MCF 10A (cell line): Measurements from ENCODE around the gene IL21R. TPM values are rescaled to one million over a fixed set of nuclear protein-coding genes. Genes with fewer than 3 reads are reported as not detected.

Source experiments
- BruUV-seq: library from RNA; stranded (reverse); fragments of 400-500 nt; replicated peaks from 2 replicates; lab custom pipeline; 2021; lab: Mats Ljungman, UMichigan
- CTCF ChIA-PET: fragments of 300-600 bp; sonication (Branson Sonifier 250); formaldehyde crosslinking; extraction: SDS; loops from one replicate; lab custom pipeline; 2021; ENCODE audit warnings: antibody characterized with exemption, inconsistent platforms; lab: Yijun Ruan, JAX
- POLR2A ChIA-PET: fragments of 300-600, 350-650 bp; sonication (Branson Sonifier 250); formaldehyde crosslinking; extraction: SDS; loops from one replicate; lab custom pipeline; 2020; ENCODE audit warnings: antibody characterized with exemption, inconsistent platforms; lab: Yijun Ruan, JAX
- DNase-seq: peaks from one replicate; pipeline ENCODE4 v3.0.0-alpha.2; 2018; ENCODE audit not compliant: unreplicated experiment
- H3K27ac Mint-ChIP-seq: one replicate; pipeline ENCODE4 v1.8.0; 2022; ENCODE audit warnings: mild to moderate bottlenecking, low read depth, mixed read lengths; ENCODE audit not compliant: unreplicated experiment
- H3K27me3 Mint-ChIP-seq: one replicate; pipeline ENCODE4 v1.8.0; 2022; ENCODE audit warnings: mixed read lengths; ENCODE audit not compliant: insufficient read depth, unreplicated experiment
- H3K36me3 Mint-ChIP-seq: one replicate; pipeline ENCODE4 v1.8.0; 2022; ENCODE audit warnings: mild to moderate bottlenecking, moderate library complexity, mixed read lengths; ENCODE audit not compliant: insufficient read depth, unreplicated experiment
- H3K4me1 Mint-ChIP-seq: one replicate; pipeline ENCODE4 v1.8.0; 2022; ENCODE audit warnings: mixed read lengths; ENCODE audit not compliant: insufficient read depth, unreplicated experiment
- H3K4me3 Mint-ChIP-seq: one replicate; pipeline ENCODE4 v1.8.0; 2022; ENCODE audit warnings: mild to moderate bottlenecking, moderate library complexity, mixed read lengths; ENCODE audit not compliant: unreplicated experiment
- H3K9me3 Mint-ChIP-seq: one replicate; pipeline ENCODE4 v1.8.0; 2022; ENCODE audit warnings: mixed read lengths; ENCODE audit not compliant: unreplicated experiment
- intact Hi-C: fragments of 100-400 bp; cut with micrococcal nuclease; formaldehyde crosslinking; loops from 2 replicates; pipeline ENCODE4 v1.14.1; 2022
- total RNA-seq: library from RNA; stranded (reverse); gene quantifications from 2 replicates; pipeline ENCODE4 v1.2.3, GENCODE V29; 2022
- TF ChIP-seq, protein P1 (sequence below): fragments of 200-600 bp; IDR thresholded peaks from one replicate; pipeline ENCODE4 v1.8.0; 2022; ENCODE audit warnings: antibody characterized with exemption, mild to moderate bottlenecking; ENCODE audit not compliant: unreplicated experiment

IL21R gene
- total RNA-seq, 1 experiment from 2014 or later = 0.21 TPM

DNA sequence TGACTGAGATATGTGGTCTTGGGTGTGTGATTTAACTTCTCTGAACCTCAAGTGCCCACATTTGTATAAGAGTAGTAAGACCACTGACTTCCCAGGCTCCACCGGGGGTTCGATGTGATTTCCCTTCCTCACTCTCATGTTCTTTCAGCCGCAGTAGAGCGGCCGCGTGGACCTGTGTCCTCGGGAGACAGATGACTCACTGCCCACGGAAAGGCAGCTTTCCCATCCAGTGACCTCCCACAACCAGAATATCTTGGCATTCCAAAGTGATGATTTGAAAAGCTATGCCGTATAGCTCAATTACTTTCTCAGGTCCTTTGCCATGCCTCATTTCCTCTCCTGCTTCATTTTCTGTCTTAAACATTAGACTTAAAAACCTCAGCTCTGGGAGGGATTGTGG, 73.6 kb downstream of the IL21R start:
- Mint-ChIP-seq H3K9me3 (no peaks in the 10 kb centered on the region), H3K36me3 (peaks cover 92% of the 10 kb centered on the region), H3K27me3 (no peaks in the 10 kb centered on the region), H3K4me3 (no peak overlapping the region), H3K4me1 (no peaks in the 10 kb centered on the region), H3K27ac (no peak overlapping the region)
- BruUV-seq = no TSS peak
- intact Hi-C loops = no loop called here
- TF ChIP-seq, protein P1, sequence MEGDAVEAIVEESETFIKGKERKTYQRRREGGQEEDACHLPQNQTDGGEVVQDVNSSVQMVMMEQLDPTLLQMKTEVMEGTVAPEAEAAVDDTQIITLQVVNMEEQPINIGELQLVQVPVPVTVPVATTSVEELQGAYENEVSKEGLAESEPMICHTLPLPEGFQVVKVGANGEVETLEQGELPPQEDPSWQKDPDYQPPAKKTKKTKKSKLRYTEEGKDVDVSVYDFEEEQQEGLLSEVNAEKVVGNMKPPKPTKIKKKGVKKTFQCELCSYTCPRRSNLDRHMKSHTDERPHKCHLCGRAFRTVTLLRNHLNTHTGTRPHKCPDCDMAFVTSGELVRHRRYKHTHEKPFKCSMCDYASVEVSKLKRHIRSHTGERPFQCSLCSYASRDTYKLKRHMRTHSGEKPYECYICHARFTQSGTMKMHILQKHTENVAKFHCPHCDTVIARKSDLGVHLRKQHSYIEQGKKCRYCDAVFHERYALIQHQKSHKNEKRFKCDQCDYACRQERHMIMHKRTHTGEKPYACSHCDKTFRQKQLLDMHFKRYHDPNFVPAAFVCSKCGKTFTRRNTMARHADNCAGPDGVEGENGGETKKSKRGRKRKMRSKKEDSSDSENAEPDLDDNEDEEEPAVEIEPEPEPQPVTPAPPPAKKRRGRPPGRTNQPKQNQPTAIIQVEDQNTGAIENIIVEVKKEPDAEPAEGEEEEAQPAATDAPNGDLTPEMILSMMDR = no peak
- ChIA-PET CTCF (no interaction called here), POLR2A (no interaction called here)
- DNase-seq = no peak

DNA sequence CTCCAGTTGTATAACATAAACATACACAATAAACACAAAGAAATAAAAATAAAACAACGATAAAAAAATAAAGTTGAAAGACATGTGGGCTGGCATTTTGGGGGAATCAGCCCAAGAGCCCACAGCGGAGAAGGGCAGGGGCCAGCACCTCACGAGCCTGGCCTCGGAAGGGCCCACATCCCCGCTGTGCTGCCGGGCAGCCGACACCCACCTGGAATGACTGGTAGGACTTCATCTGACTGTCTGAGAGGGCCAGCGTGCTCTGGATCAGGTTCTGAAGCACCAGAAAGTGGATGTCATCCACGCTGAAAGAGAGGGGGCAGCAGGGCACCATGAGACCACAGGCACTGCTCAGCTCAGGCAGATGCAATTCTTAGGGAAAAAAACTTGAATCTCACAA, 74.3 kb downstream of the IL21R start:
- POLR2A ChIA-PET = no interaction called here
- no peaks in the 10 kb centered on the region for H3K27me3 Mint-ChIP-seq
- no peaks in the 10 kb centered on the region for H3K9me3 Mint-ChIP-seq
- peaks cover 92% of the 10 kb centered on the region for H3K36me3 Mint-ChIP-seq
- H3K4me1 Mint-ChIP-seq = no peaks in the 10 kb centered on the region
- DNase-seq = no peak
- H3K4me3 Mint-ChIP-seq = no peak overlapping the region
- TF ChIP-seq, protein P1 = no peak
- CTCF ChIA-PET = interaction anchor here (0.7 kb wide), 1 partner anchor 26 kb away, joined by 3 read pairs; no protein-coding TSS in a partner anchor
- BruUV-seq = no TSS peak
- H3K27ac Mint-ChIP-seq = no peak overlapping the region
- intact Hi-C loops = no loop called here

DNA sequence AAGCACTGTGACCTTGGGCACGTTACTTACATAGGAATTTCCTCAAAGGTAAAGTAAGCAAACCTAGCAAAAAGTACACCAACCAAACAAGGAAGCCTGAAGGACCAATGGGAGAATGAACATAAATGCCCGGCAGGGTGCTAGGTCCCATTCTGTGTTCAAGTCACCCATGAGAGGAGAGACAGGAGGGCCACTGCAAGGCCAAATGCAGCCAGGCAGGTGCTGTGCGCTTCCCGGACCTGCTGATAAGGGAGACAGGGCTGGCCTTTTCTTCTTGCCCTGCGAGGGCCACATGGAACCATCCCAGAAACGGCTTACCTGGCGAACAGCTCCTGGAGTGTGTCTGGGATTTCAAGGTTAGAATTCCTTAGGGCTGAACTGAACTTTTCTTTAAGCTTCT, 78.8 kb downstream of the IL21R start:
- H3K27me3 Mint-ChIP-seq = no peaks in the 10 kb centered on the region
- no peak for DNase-seq
- ChIA-PET POLR2A (no interaction called here), CTCF (interaction anchor here (1.2 kb wide), 1 partner anchor 24 kb away, joined by 3 read pairs; no protein-coding TSS in a partner anchor)
- no TSS peak for BruUV-seq
- H3K9me3 Mint-ChIP-seq = no peaks in the 10 kb centered on the region
- H3K4me1 Mint-ChIP-seq = no peaks in the 10 kb centered on the region
- H3K4me3 Mint-ChIP-seq = no peak overlapping the region
- peaks cover 91% of the 10 kb centered on the region for H3K36me3 Mint-ChIP-seq
- intact Hi-C loops = no loop called here
- TF ChIP-seq, protein P1 = no peak
- H3K27ac Mint-ChIP-seq = no peak overlapping the region

DNA sequence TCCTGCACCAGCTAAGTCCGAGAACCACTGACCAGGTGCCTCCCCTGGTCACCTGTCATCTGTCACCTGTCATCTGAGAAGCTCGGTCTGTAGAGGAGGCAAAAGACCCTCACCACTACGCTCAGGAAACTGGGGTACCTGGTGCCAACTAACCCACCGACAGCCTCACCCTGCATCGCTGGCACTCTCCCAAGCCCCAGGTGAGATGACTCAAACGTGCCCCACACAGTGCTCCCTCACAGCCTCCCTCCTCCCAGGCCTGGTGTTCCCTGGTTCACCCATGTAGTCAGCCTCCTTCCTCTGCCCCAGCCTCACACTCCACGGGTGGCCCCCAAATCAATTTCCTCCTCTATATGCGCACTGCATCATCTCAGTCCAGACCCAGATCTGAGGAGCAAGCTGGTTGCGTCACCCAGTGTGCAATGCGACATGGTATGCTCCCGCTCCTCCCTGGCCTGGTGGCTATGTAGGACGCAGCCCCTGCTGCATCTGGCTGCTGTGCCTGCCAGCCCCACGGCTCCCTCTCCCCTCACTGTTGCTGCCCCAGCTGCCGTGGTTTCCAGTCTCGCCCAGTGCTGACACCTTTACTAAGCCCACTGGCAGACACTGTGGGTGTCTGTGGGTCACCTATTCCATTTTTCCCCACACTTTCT, 79.4 kb downstream of the IL21R start:
- Mint-ChIP-seq H3K9me3 (no peaks in the 10 kb centered on the region), H3K27me3 (no peaks in the 10 kb centered on the region), H3K4me1 (no peaks in the 10 kb centered on the region), H3K4me3 (no peak overlapping the region), H3K27ac (no peak overlapping the region), H3K36me3 (peaks cover 87% of the 10 kb centered on the region)
- intact Hi-C loops = no loop called here
- POLR2A ChIA-PET = interaction anchor here (0.7 kb wide), 1 partner anchor 1140 kb away, joined by 3 read pairs; no protein-coding TSS in a partner anchor
- CTCF ChIA-PET = interaction anchor here (1.2 kb wide), 1 partner anchor 25 kb away, joined by 3 read pairs; no protein-coding TSS in a partner anchor
- no TSS peak for BruUV-seq
- no peak for DNase-seq
- TF ChIP-seq, protein P1 = no peak
